K562 (cell line): Measurements from ENCODE around the gene EGR2. TPM values are rescaled to one million over a fixed set of nuclear protein-coding genes. Genes with fewer than 3 reads are reported as not detected.

Experiments used
- ATAC-seq: fragments of 200-7000 bp; cut with Tn5 transposase; 3 replicates; pipeline ENCODE4 v1.9.1; 2020; ENCODE audit warnings: moderate library complexity
- BruUV-seq: library from RNA; stranded (reverse); fragments of 400-500 nt; replicated peaks from 2 replicates; lab custom pipeline; 2021; lab: Mats Ljungman, UMichigan
- CTCF ChIA-PET: fragments of 300-600 bp; formaldehyde crosslinking; extraction: SDS; loops from one replicate; lab custom pipeline; 2021; ENCODE audit warnings: low intra/inter-chr PET ratio; lab: Yijun Ruan, JAX
- POLR2A ChIA-PET: fragments of 300-600, 350-650 bp; sonication (Branson Sonifier 250); formaldehyde crosslinking; extraction: SDS; loops from one replicate; lab custom pipeline; 2021; ENCODE audit warnings: antibody characterized with exemption, inconsistent platforms; lab: Yijun Ruan, JAX
- DNase-seq, 4 experiments: peaks; one replicate each; pipeline versions ENCODE4 v3.0.0 to v3.0.0-alpha.2; 2011 to 2018; ENCODE audit warnings: low spot score in 3 of 4, mixed read lengths in 3 of 4; ENCODE audit errors: extremely low read depth in 1 of 4
- FAIRE-seq: peaks from 2 replicates; lab custom pipeline; 2011; peaks lifted over from hg19 to GRCh38; lab: Jason Lieb, UNC
- H2AFZ ChIP-seq: 2 replicates; pipeline ENCODE4 v1.6.0; 2011; ENCODE audit warnings: low read depth, low read length, control low read depth, inconsistent platforms
- H3K27ac ChIP-seq: fragments of 200-600 bp; 3 replicates; pipeline ENCODE4 v1.8.0; 2011; ENCODE audit warnings: low read depth, mild to moderate bottlenecking, control low read depth, inconsistent platforms, low read length, moderate library complexity, mixed read lengths; ENCODE audit errors: extremely low read depth
- H3K27me3 ChIP-seq, 2 experiments: fragments of 300-600 bp in 1 of 2; 2 replicates in 1 of 2; 3 replicates in 1 of 2; pipeline versions ENCODE4 v1.6.0 to v1.8.0; 2011; ENCODE audit warnings: inconsistent platforms in 2 of 2, low read length in 2 of 2, mild to moderate bottlenecking in 1 of 2, mixed read lengths in 1 of 2, moderate library complexity in 1 of 2; ENCODE audit not compliant: control insufficient read depth in 2 of 2, insufficient read depth in 2 of 2
- H3K36me3 ChIP-seq: fragments of 300-600 bp; 3 replicates; pipeline ENCODE4 v1.8.0; 2011; ENCODE audit warnings: mild to moderate bottlenecking, low read length, inconsistent platforms; ENCODE audit not compliant: control insufficient read depth, insufficient read depth
- H3K4me1 ChIP-seq, 2 experiments: fragments of 200-600 bp in 1 of 2; replicated peaks in 1 of 2; 2 replicates in 1 of 2; 3 replicates in 1 of 2; pipeline versions ENCODE4 v1.5.1 to v1.8.0; 2011; ENCODE audit warnings: inconsistent platforms in 2 of 2, low read length in 2 of 2, mild to moderate bottlenecking in 1 of 2, mixed read lengths in 1 of 2, moderate library complexity in 1 of 2; ENCODE audit not compliant: control insufficient read depth in 2 of 2, insufficient read depth in 2 of 2
- H3K4me2 ChIP-seq: 2 replicates; pipeline ENCODE4 v1.6.1; 2011; ENCODE audit warnings: low read length, control low read depth, inconsistent platforms, mixed read lengths; ENCODE audit not compliant: insufficient read depth
- H3K4me3 ChIP-seq: fragments of 200-600 bp; sonication (generic), shearing (Covaris generic); 2 replicates; pipeline ENCODE4 v1.5.1; 2016; ENCODE audit warnings: control low read depth, inconsistent platforms
- H3K79me2 ChIP-seq: fragments of 200-600 bp; 3 replicates; pipeline ENCODE4 v1.8.0; 2011; ENCODE audit warnings: low read length, inconsistent platforms; ENCODE audit not compliant: control insufficient read depth, insufficient read depth
- H3K9ac ChIP-seq, 2 experiments: 2 replicates each; pipeline versions ENCODE4 v1.6.0 to v1.6.1; 2011; ENCODE audit warnings: low read depth in 2 of 2, low read length in 2 of 2, control low read depth in 1 of 2, inconsistent platforms in 1 of 2, mild to moderate bottlenecking in 1 of 2, mixed read lengths in 1 of 2; ENCODE audit not compliant: insufficient read depth in 1 of 2
- H3K9me1 ChIP-seq: one replicate; pipeline ENCODE4 v1.6.0; 2011; ENCODE audit warnings: inconsistent platforms, mild to moderate bottlenecking, low read length, moderate library complexity; ENCODE audit not compliant: control insufficient read depth, insufficient read depth
- H3K9me3 ChIP-seq: replicated peaks from 2 replicates; pipeline ENCODE4 v1.5.1; 2011; ENCODE audit warnings: low read depth, low read length, inconsistent platforms; ENCODE audit not compliant: control insufficient read depth, insufficient read depth
- H4K20me1 ChIP-seq: replicated peaks from 2 replicates; pipeline ENCODE4 v1.6.1; 2011; ENCODE audit warnings: low read length, inconsistent platforms, mixed read lengths; ENCODE audit not compliant: control insufficient read depth, insufficient read depth
- ARID1B ChIP-seq: fragments of 450-650 bp; IDR thresholded peaks from 2 replicates; pipeline ENCODE4 v1.6.1; 2016; ENCODE audit warnings: antibody characterized with exemption, mild to moderate bottlenecking, inconsistent platforms
- ATF3 ChIP-seq, 2 experiments: fragments of 450-650 bp in 1 of 2; sonication (generic) in 1 of 2; formaldehyde crosslinking in 1 of 2; IDR thresholded peaks in 1 of 2; conservative IDR thresholded peaks in 1 of 2; 2 replicates each; pipeline versions ENCODE4 v1.6.1 to v1.8.1; 2016 to 2023; ENCODE audit warnings: mild to moderate bottlenecking in 2 of 2, moderate library complexity in 2 of 2, inconsistent platforms in 1 of 2, missing genetic modification reagents in 1 of 2
- BRF2 ChIP-seq: IDR thresholded peaks from 3 replicates; pipeline ENCODE4 v1.6.1; 2011; ENCODE audit warnings: borderline replicate concordance, mild to moderate bottlenecking; ENCODE audit not compliant: insufficient read length, insufficient read depth
- CBFB ChIP-seq: sonication (generic); formaldehyde crosslinking; IDR thresholded peaks from 2 replicates; pipeline ENCODE4 v1.4.0; 2020; ENCODE audit warnings: mild to moderate bottlenecking, missing genetic modification reagents
- FOSL1 ChIP-seq: fragments of 200-800 bp; sonication (Bioruptor generic); conservative IDR thresholded peaks from 2 replicates; pipeline ENCODE4 v1.6.1; 2016; ENCODE audit warnings: missing genetic modification characterization, missing compliant biosample characterization
- HMBOX1 ChIP-seq: sonication (generic); IDR thresholded peaks from 2 replicates; pipeline ENCODE4 v1.6.1; 2016
- NR4A1 ChIP-seq, 2 experiments: fragments of 250-450 bp in 1 of 2; fragments of 450-650 bp in 1 of 2; sonication (Bioruptor Pico) in 1 of 2; IDR thresholded peaks; 2 replicates each; pipeline versions ENCODE4 v1.4.0 to v1.6.1; 2016 to 2020; ENCODE audit warnings: mild to moderate bottlenecking in 2 of 2, missing compliant biosample characterization in 1 of 2, missing genetic modification characterization in 1 of 2, moderate library complexity in 1 of 2
- PHTF2 ChIP-seq: fragments of 250-450 bp; sonication (Bioruptor Pico); IDR thresholded peaks from 2 replicates; pipeline ENCODE4 v1.5.0; 2021; ENCODE audit warnings: mild to moderate bottlenecking
- PKNOX1 ChIP-seq: fragments of 450-650 bp; IDR thresholded peaks from 2 replicates; pipeline ENCODE4 v1.6.1; 2016
- RBM34 ChIP-seq: fragments of 200-400 bp; formaldehyde crosslinking; IDR thresholded peaks from 2 replicates; pipeline ENCODE4 v1.6.1; 2018; ENCODE audit warnings: low read length, borderline replicate concordance; ENCODE audit not compliant: insufficient read depth
- SAP30 ChIP-seq: fragments of 200-600 bp; sonication (generic); IDR thresholded peaks from 2 replicates; pipeline ENCODE4 v1.6.1; 2012; ENCODE audit warnings: borderline replicate concordance, low read depth, mild to moderate bottlenecking, moderate library complexity, low read length, control low read depth, inconsistent platforms; ENCODE audit not compliant: insufficient read depth, poor library complexity, severe bottlenecking
- SMARCA5 ChIP-seq: fragments of 450-650 bp; IDR thresholded peaks from 2 replicates; pipeline ENCODE4 v1.6.1; 2016
- SNAPC5 ChIP-seq: fragments of 250-450 bp; sonication (Bioruptor Pico); IDR thresholded peaks from 2 replicates; pipeline ENCODE4 v1.8.0; 2021; ENCODE audit warnings: moderate library complexity, mild to moderate bottlenecking, inconsistent platforms
- SRSF3 ChIP-seq: fragments of 200-400 bp; formaldehyde crosslinking; IDR thresholded peaks from 2 replicates; pipeline ENCODE4 v1.6.1; 2016; ENCODE audit warnings: mild to moderate bottlenecking, low read length, moderate library complexity; ENCODE audit not compliant: insufficient read depth
- WHSC1 ChIP-seq: IDR thresholded peaks from one replicate; pipeline ENCODE4 v1.6.1; 2012; ENCODE audit warnings: low read length, control low read depth, inconsistent platforms
- ZNF584 ChIP-seq: fragments of 200-800 bp; sonication (Bioruptor generic); IDR thresholded peaks from 2 replicates; pipeline ENCODE4 v1.6.1; 2016; ENCODE audit warnings: low read depth, mild to moderate bottlenecking, missing genetic modification characterization, missing compliant biosample characterization
- ZNF766 ChIP-seq: fragments of 200-800 bp; sonication (Bioruptor generic); conservative IDR thresholded peaks from 2 replicates; pipeline ENCODE4 v1.6.1; 2016; ENCODE audit warnings: missing genetic modification characterization, missing compliant biosample characterization
- ZSCAN32 ChIP-seq: fragments of 450-650 bp; formaldehyde crosslinking; IDR thresholded peaks from 2 replicates; pipeline ENCODE4 v1.4.0; 2020; ENCODE audit warnings: mild to moderate bottlenecking, moderate library complexity
- WGBS: fragments of 100-300 bp; shearing (Covaris generic); methylation state at CpG from one replicate; pipeline ENCODE4 v1.1.6; 2016; ENCODE audit warnings: low coverage, mixed read lengths; ENCODE audit not compliant: insufficient coverage; ENCODE audit errors: missing lambda C conversion rate; 5-methylcytosine and 5-hydroxymethylcytosine counted together
- in situ Hi-C: fragments of 300-500 bp; cut with MboI; formaldehyde crosslinking; loops from 4 replicates; pipeline ENCODE4 v1.15.0; 2018; ENCODE audit warnings: inconsistent platforms, mixed read lengths
- intact Hi-C: fragments of 100-400 bp; cut with micrococcal nuclease; formaldehyde crosslinking; loops from 2 replicates; pipeline ENCODE4 v1.14.2; 2022
- polyA plus RNA-seq, 8 experiments: library from polyadenylated mRNA; depleted of rRNA in 4 of 8; stranded (reverse) in 5 of 8; unstranded in 3 of 8; fragments of >200 nt; fragmentation: Nextera tagmentation in 2 of 8; fragmentation: Illumina TruSeq in 1 of 8; extraction: Ambion mirVana in 2 of 8; extraction: Trizol in 1 of 8; gene quantifications; 2 replicates each; pipeline versions ENCODE4 v1.2.1 to v1.2.3, GENCODE V29; 2011 to 2014; ENCODE audit warnings: inconsistent platforms in 1 of 8, missing spikeins in 1 of 8
- total RNA-seq, 7 experiments: library from RNA; depleted of rRNA in 6 of 7; stranded (reverse); fragments of >200 nt in 6 of 7; fragmentation: Illumina TruSeq in 2 of 7; extraction: Trizol in 2 of 7; gene quantifications; 2 replicates each; pipeline versions ENCODE4 v1.2.1 to v1.2.3, GENCODE V29; 2011 to 2021; ENCODE audit warnings: low replicate concordance in 1 of 7

The EGR2 gene
- total and polyA plus RNA-seq, 9 of the 15 experiments (the other 6 are each of a cell fraction or from before 2014, with no cell fraction given): 0.08 to 0.18 (median 0.12) TPM; not detected in 4

GRCh38 chr10:62826273-62826672, 10.1 kb upstream of the EGR2 start:
- Histone ChIP-seq H3K27ac (no peak overlapping the region), H3K4me2 (no peak overlapping the region), H3K36me3 (no peaks in the 10 kb centered on the region), H3K27me3 (no peaks in the 10 kb centered on the region), H4K20me1 (no peaks in the 10 kb centered on the region), H3K4me3 (no peak overlapping the region), H3K4me1 (no peaks in the 10 kb centered on the region), H2AFZ (no peak overlapping the region), H3K79me2 (no peaks in the 10 kb centered on the region), H3K9ac (no peak overlapping the region), H3K9me1 (no peaks in the 10 kb centered on the region), H3K9me3 (no peaks in the 10 kb centered on the region)
- 5% methylated on average over 1 of the region's 1 CpG for WGBS
- intact Hi-C loops: no loop called here
- ATAC-seq (no peak), DNase-seq (no peak), FAIRE-seq (no peak)
- BruUV-seq: no TSS peak
- ChIA-PET POLR2A (interaction anchor here (0.7 to 1.5 kb wide), 3 partner anchors 10 to 308 kb away, joined by 3 to 6 read pairs (median 5); partner anchors contain the start of gene EGR2), CTCF (no interaction called here)
- in situ Hi-C loops: no loop called here
- TF ChIP-seq SAP30 (no peak), ZNF584 (CRISPR knock-in tag) (no peak), WHSC1 (no peak), CBFB (CRISPR knock-in tag) (no peak), SRSF3 (no peak), PKNOX1 (no peak), HMBOX1 (no peak), RBM34 (no peak), SMARCA5 (no peak), SNAPC5 (CRISPR knock-in tag) (no peak), NR4A1 (CRISPR knock-in tag; IDR thresholded peaks at IDR 0.05) (no peak), NR4A1 (tag; IDR thresholded peaks at IDR 0.05) (no peak), ZNF766 (CRISPR knock-in tag) (no peak), ATF3 (IDR thresholded peaks at IDR 0.05) (no peak), ATF3 (CRISPR knock-in tag; conservative IDR thresholded peaks at IDR 0.05) (no peak), ARID1B (no peak), PHTF2 (CRISPR knock-in tag) (no peak), BRF2 (no peak), ZSCAN32 (CRISPR knock-in tag) (no peak), FOSL1 (tag) (no peak)
